Endodermal cell (in vitro differentiated cells): ENCODE measurements around the gene DCAF15. TPM values are rescaled to one million over a fixed set of nuclear protein-coding genes. Genes with fewer than 3 reads are reported as not detected.
A peak's percentile ranks its signal among the peaks of the same experiment; 100 is the strongest.

Experiments
- DNase-seq: peaks from one replicate; pipeline ENCODE4 v3.0.0-alpha.2; 2017
- H3K27ac ChIP-seq: 2 replicates; pipeline ENCODE4 v1.5.1; 2013; ENCODE audit warnings: mild to moderate bottlenecking, low read depth, low read length, moderate library complexity
- H3K27me3 ChIP-seq: 2 replicates; pipeline ENCODE4 v1.6.1; 2013; ENCODE audit warnings: mild to moderate bottlenecking, low read length, moderate library complexity; ENCODE audit not compliant: insufficient read depth, control insufficient read depth, poor library complexity, severe bottlenecking
- H3K36me3 ChIP-seq: 2 replicates; pipeline ENCODE4 v1.7.0; 2013; ENCODE audit warnings: mild to moderate bottlenecking, low read length, moderate library complexity; ENCODE audit not compliant: control insufficient read depth, insufficient read depth
- H3K4me1 ChIP-seq: one replicate; pipeline ENCODE4 v1.7.0; 2013; ENCODE audit warnings: low read length; ENCODE audit not compliant: control insufficient read depth, insufficient read depth
- H3K4me3 ChIP-seq: 2 replicates; pipeline ENCODE4 v1.5.1; 2013; ENCODE audit warnings: mild to moderate bottlenecking, low read length, moderate library complexity
- H3K9ac ChIP-seq: 2 replicates; pipeline ENCODE4 v1.6.1; 2013; ENCODE audit warnings: mild to moderate bottlenecking, low read length, moderate library complexity; ENCODE audit not compliant: poor library complexity, severe bottlenecking; ENCODE audit errors: extremely low read depth
- H3K9me3 ChIP-seq: 2 replicates; pipeline ENCODE4 v1.6.1; 2013; ENCODE audit warnings: mild to moderate bottlenecking, low read length, moderate library complexity; ENCODE audit not compliant: control insufficient read depth
- H3K27ac Mint-ChIP-seq: 2 replicates; pipeline ENCODE4 v1.8.0; 2020; ENCODE audit warnings: mixed read lengths
- H3K27me3 Mint-ChIP-seq: 2 replicates; pipeline ENCODE4 v1.8.0; 2021; ENCODE audit warnings: mild to moderate bottlenecking, mixed read lengths; ENCODE audit not compliant: insufficient read depth
- H3K36me3 Mint-ChIP-seq: 2 replicates; pipeline ENCODE4 v1.8.0; 2020; ENCODE audit warnings: low read depth, mixed read lengths
- H3K4me1 Mint-ChIP-seq: 2 replicates; pipeline ENCODE4 v1.8.0; 2020; ENCODE audit warnings: mixed read lengths
- H3K4me3 Mint-ChIP-seq: 2 replicates; pipeline ENCODE4 v1.8.0; 2020; ENCODE audit warnings: mild to moderate bottlenecking, moderate library complexity, mixed read lengths
- H3K9me3 Mint-ChIP-seq: 2 replicates; pipeline ENCODE4 v1.8.0; 2020; ENCODE audit warnings: mild to moderate bottlenecking, mixed read lengths
- CTCF ChIP-seq: fragments of 200-600 bp; sonication (generic); conservative IDR thresholded peaks from 2 replicates; pipeline ENCODE4 v1.5.0; 2021; ENCODE audit warnings: antibody characterized with exemption, mild to moderate bottlenecking
- WGBS, 2 experiments: methylation state at CpG; one replicate each; pipeline versions ENCODE4 v1.1.5 to v1.1.7; 2013; ENCODE audit warnings: missing lambda C conversion rate in 2 of 2, mixed read lengths in 1 of 2; ENCODE audit not compliant: insufficient coverage in 1 of 2, insufficient read length in 1 of 2; 5-methylcytosine and 5-hydroxymethylcytosine counted together
- total RNA-seq, 2 donors: library from RNA; stranded (reverse); fragmentation: NEBNext Ultra II Directional in 1 of 2; extraction: Animal tissue kit (Norgen Biotek cat#: 25700) in 1 of 2; gene quantifications; 2 replicates in 1 of 2; 3 replicates in 1 of 2; pipeline ENCODE4 v1.2.1, GENCODE V29; 2021

The DCAF15 gene
- total RNA-seq, 2 donors from 2014 or later, result 62.4 to 72.9 TPM

- WGBS, 2 experiments, result 80 to 92% methylated on average over 2 to 11 of the region's 15 CpGs
- no peak overlapping the region for H3K27ac ChIP-seq
- H3K9ac ChIP-seq, result no peak overlapping the region
- H3K9me3 ChIP-seq, result no peaks in the 10 kb centered on the region
- Mint-ChIP-seq H3K36me3 (peaks cover 17% of the 10 kb centered on the region), H3K27ac (no peak overlapping the region), H3K4me3 (no peak overlapping the region), H3K9me3 (no peaks in the 10 kb centered on the region), H3K27me3 (no peaks in the 10 kb centered on the region), H3K4me1 (peaks cover 13% of the 10 kb centered on the region)
- H3K4me3 ChIP-seq, result no peak overlapping the region
- H3K27me3 ChIP-seq, result no peaks in the 10 kb centered on the region
- H3K36me3 ChIP-seq, result peaks cover 3% of the 10 kb centered on the region
- no peak for TF ChIP-seq CTCF
- H3K4me1 ChIP-seq, result no peaks in the 10 kb centered on the region
- no peak for DNase-seq
Observed at GRCh38 chr19:13984186-13984585, 31.9 kb downstream of the DCAF15 start.

GRCh38 chr19:13984875-13985741, 32.8 kb downstream of the DCAF15 start:
- H3K4me3 Mint-ChIP-seq, result no peak overlapping the region
- H3K27me3 ChIP-seq, result no peaks in the 10 kb centered on the region
- H3K27ac ChIP-seq, result no peak overlapping the region
- H3K4me1 Mint-ChIP-seq, result peaks cover 22% of the 10 kb centered on the region
- H3K36me3 Mint-ChIP-seq, result peaks cover 26% of the 10 kb centered on the region
- H3K9me3 Mint-ChIP-seq, result no peaks in the 10 kb centered on the region
- no peaks in the 10 kb centered on the region for H3K27me3 Mint-ChIP-seq
- no peak overlapping the region for H3K4me3 ChIP-seq
- no peak overlapping the region for H3K9ac ChIP-seq
- no peaks in the 10 kb centered on the region for H3K9me3 ChIP-seq
- no peak for TF ChIP-seq CTCF
- no peaks in the 10 kb centered on the region for H3K4me1 ChIP-seq
- peaks cover 3% of the 10 kb centered on the region for H3K36me3 ChIP-seq
- peak overlapping the region; percentile 64 for H3K27ac Mint-ChIP-seq
- WGBS, 2 experiments, result 96 to 97% methylated on average over 16 to 25 of the region's 25 CpGs
- no peak for DNase-seq

GRCh38 chr19:13985771-13986347, 33.5 kb downstream of the DCAF15 start:
- Histone ChIP-seq H3K4me1 (no peaks in the 10 kb centered on the region), H3K36me3 (peaks cover 3% of the 10 kb centered on the region), H3K9me3 (no peaks in the 10 kb centered on the region), H3K27me3 (no peaks in the 10 kb centered on the region), H3K4me3 (no peak overlapping the region), H3K27ac (no peak overlapping the region), H3K9ac (no peak overlapping the region)
- Mint-ChIP-seq H3K4me1 (peaks cover 22% of the 10 kb centered on the region), H3K9me3 (no peaks in the 10 kb centered on the region), H3K36me3 (peaks cover 28% of the 10 kb centered on the region), H3K27me3 (no peaks in the 10 kb centered on the region), H3K27ac (peak overlapping the region; percentile 64), H3K4me3 (no peak overlapping the region)
- 78 to 80% methylated on average over 9 to 10 of the region's 10 CpGs for WGBS, 2 experiments
- no peak for DNase-seq
- TF ChIP-seq CTCF, result no peak
